Measurements from ENCODE around the gene NSMCE1.

DNA sequence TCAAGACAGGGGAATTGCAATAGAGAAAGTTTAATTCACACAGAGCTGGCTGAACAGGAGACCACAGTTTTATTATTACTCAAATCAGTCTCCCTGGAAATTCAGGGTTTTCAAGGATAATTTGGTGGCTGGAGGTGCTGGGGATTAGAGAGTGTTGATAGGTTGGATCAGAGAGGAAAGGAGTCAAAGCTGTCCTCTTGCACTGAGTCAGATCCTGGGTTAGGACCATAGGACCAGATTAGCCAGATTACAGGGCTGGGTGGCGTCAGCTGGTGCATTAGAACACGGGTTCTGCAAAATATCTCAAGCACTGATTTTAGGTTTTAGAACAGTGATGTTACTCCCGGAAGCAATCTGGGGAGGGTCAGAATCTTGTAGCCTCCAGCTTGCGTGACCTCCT lies 1.8 kb upstream of the NSMCE1 start:
- TF ChIP-seq, protein P1, sequence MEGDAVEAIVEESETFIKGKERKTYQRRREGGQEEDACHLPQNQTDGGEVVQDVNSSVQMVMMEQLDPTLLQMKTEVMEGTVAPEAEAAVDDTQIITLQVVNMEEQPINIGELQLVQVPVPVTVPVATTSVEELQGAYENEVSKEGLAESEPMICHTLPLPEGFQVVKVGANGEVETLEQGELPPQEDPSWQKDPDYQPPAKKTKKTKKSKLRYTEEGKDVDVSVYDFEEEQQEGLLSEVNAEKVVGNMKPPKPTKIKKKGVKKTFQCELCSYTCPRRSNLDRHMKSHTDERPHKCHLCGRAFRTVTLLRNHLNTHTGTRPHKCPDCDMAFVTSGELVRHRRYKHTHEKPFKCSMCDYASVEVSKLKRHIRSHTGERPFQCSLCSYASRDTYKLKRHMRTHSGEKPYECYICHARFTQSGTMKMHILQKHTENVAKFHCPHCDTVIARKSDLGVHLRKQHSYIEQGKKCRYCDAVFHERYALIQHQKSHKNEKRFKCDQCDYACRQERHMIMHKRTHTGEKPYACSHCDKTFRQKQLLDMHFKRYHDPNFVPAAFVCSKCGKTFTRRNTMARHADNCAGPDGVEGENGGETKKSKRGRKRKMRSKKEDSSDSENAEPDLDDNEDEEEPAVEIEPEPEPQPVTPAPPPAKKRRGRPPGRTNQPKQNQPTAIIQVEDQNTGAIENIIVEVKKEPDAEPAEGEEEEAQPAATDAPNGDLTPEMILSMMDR (IDR thresholded peaks at IDR 0.05) = no peak
- TF ChIP-seq POLR2A (IDR thresholded peaks at IDR 0.05) = no peak
